Adrenal gland (tissue), 5 donors: Measurements from ENCODE around the gene TUBB2B.

Experiments
- POLR2A ChIP-seq, 2 donors: fragments of 450-650 bp; IDR thresholded peaks; one replicate each; pipeline ENCODE4 v1.6.1; 2017; ENCODE audit warnings: antibody characterized with exemption in 2 of 2, mild to moderate bottlenecking in 2 of 2, moderate library complexity in 1 of 2
- TF ChIP-seq, protein P1 (sequence below), 6 experiments: fragments of 450-650 bp in 4 of 6; fragments of 200-600 bp in 2 of 6; sonication (generic) in 1 of 6; IDR thresholded peaks; 1 replicate in 5 of 6; 2 replicates in 1 of 6; pipeline versions ENCODE4 v1.5.1 to v1.8.0; 2016 to 2021; ENCODE audit warnings: antibody characterized with exemption in 6 of 6, mild to moderate bottlenecking in 2 of 6, moderate library complexity in 1 of 6
- donor health status: DM: no; HTN: no; CAD: no.

DNA sequence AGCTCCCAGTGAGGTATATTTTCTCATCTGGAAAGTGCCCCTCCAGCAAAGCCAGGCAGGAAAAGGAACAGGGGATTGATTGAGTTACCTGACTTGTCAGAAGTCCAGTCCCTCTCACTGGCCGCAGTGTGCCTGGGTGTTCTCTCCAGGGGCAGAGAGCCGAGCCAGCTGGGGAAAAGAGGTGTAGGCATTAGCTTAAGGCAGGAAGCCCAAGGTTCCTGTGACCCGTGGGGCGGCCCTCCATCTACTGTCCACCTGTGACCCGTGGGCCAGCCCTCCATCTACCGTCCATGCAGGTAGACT, 34.0 kb upstream of the TUBB2B start:
- TF ChIP-seq, protein P1, sequence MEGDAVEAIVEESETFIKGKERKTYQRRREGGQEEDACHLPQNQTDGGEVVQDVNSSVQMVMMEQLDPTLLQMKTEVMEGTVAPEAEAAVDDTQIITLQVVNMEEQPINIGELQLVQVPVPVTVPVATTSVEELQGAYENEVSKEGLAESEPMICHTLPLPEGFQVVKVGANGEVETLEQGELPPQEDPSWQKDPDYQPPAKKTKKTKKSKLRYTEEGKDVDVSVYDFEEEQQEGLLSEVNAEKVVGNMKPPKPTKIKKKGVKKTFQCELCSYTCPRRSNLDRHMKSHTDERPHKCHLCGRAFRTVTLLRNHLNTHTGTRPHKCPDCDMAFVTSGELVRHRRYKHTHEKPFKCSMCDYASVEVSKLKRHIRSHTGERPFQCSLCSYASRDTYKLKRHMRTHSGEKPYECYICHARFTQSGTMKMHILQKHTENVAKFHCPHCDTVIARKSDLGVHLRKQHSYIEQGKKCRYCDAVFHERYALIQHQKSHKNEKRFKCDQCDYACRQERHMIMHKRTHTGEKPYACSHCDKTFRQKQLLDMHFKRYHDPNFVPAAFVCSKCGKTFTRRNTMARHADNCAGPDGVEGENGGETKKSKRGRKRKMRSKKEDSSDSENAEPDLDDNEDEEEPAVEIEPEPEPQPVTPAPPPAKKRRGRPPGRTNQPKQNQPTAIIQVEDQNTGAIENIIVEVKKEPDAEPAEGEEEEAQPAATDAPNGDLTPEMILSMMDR (IDR thresholded peaks at IDR 0.05), result no peak
- TF ChIP-seq POLR2A (IDR thresholded peaks at IDR 0.05), result no peak
